Body of pancreas (tissue), 4 donors: ENCODE data around the gene KIRREL1. TPM values are rescaled to one million over a fixed set of nuclear protein-coding genes. Genes with fewer than 3 reads are reported as not detected.

ENCODE experiments used
- ATAC-seq: fragments of 150-250 bp; one replicate; pipeline ENCODE4 v1.9.1; 2016
- DNase-seq, 4 donors: peaks; one replicate each; pipeline ENCODE4 v3.0.0-alpha.2; 2019
- H3K27ac ChIP-seq, 4 donors: fragments of 200-600 bp; sonication (generic); 1 replicate in 3 of 4; 2 replicates in 1 of 4; pipeline versions ENCODE4 v1.5.1 to v1.6.1; 2016 to 2019; ENCODE audit warnings: mild to moderate bottlenecking in 1 of 4, mixed read lengths in 1 of 4, moderate library complexity in 1 of 4
- H3K27me3 ChIP-seq, 2 donors: fragments of 200-600 bp; sonication (generic); one replicate each; pipeline ENCODE4 v1.6.0; 2016; ENCODE audit warnings: mild to moderate bottlenecking in 1 of 2
- H3K36me3 ChIP-seq, 2 donors: fragments of 200-600 bp; sonication (generic); replicated peaks in 1 of 2; 2 replicates each; pipeline ENCODE4 v1.5.1; 2016; ENCODE audit warnings: low read depth in 2 of 2; ENCODE audit not compliant: insufficient read depth in 1 of 2
- H3K4me1 ChIP-seq: fragments of 200-600 bp; sonication (generic); one replicate; pipeline ENCODE4 v1.6.0; 2016
- H3K4me3 ChIP-seq, 2 donors: fragments of 200-600 bp; sonication (generic); 1 replicate in 1 of 2; 2 replicates in 1 of 2; pipeline ENCODE4 v1.5.1; 2016 to 2019
- H3K9me3 ChIP-seq, 3 donors: fragments of 200-600 bp; sonication (generic); 1 replicate in 2 of 3; 2 replicates in 1 of 3; pipeline ENCODE4 v1.5.1; 2016
- CTCF ChIP-seq, 7 experiments: fragments of 450-650 bp in 4 of 7; fragments of 200-600 bp in 3 of 7; sonication (generic) in 3 of 7; IDR thresholded peaks; one replicate each; pipeline ENCODE4 v1.5.1; 2016 to 2019; ENCODE audit warnings: antibody characterized with exemption in 7 of 7
- POLR2A ChIP-seq, 3 donors: fragments of 450-650 bp; IDR thresholded peaks; one replicate each; pipeline ENCODE4 v1.6.1; 2016; ENCODE audit warnings: antibody characterized with exemption in 3 of 3, mild to moderate bottlenecking in 2 of 3
- WGBS, 2 donors: methylation state at CpG; one replicate each; pipeline ENCODE4 v1.1.5; 2017; 5-methylcytosine and 5-hydroxymethylcytosine counted together
- intact Hi-C: fragments of 100-400 bp; cut with DNase I; formaldehyde crosslinking; loops from one replicate; pipeline ENCODE4 v1.15.1; 2023
- total RNA-seq, 2 donors: library from RNA; depleted of rRNA; stranded (reverse); fragments of >200 nt; gene quantifications; one replicate each; pipeline ENCODE4 v1.1.0, GENCODE V29; 2016

Gene KIRREL1
- total RNA-seq, 2 donors from 2014 or later = 10.9 to 11.4 TPM

- H3K4me1 ChIP-seq = peaks cover 13% of the 10 kb centered on the region
- WGBS, 2 donors = 49 to 51% methylated on average over 4 of the region's 4 CpGs
- DNase-seq (no peak), ATAC-seq (no peak)
- H3K27me3 ChIP-seq = no peaks in the 10 kb centered on the region
- no peak for TF ChIP-seq CTCF (IDR thresholded peaks at IDR 0.05)
- no peak for TF ChIP-seq POLR2A (IDR thresholded peaks at IDR 0.05)
- no peaks in the 10 kb centered on the region for H3K9me3 ChIP-seq
- no peak overlapping the region for H3K4me3 ChIP-seq
- no peak overlapping the region for H3K27ac ChIP-seq
- intact Hi-C loops = no loop called here
- H3K36me3 ChIP-seq = no peaks in the 10 kb centered on the region
Measured at GRCh38 chr1:158046715-158047510, 53.5 kb downstream of the KIRREL1 start.

GRCh38 chr1:158048371-158049067 lies 55.1 kb downstream of the KIRREL1 start:
- intact Hi-C loops = no loop called here
- Histone ChIP-seq H3K27ac (no peak overlapping the region), H3K36me3 (no peaks in the 10 kb centered on the region), H3K27me3 (no peaks in the 10 kb centered on the region), H3K4me1 (peaks cover 13% of the 10 kb centered on the region), H3K9me3 (no peaks in the 10 kb centered on the region), H3K4me3 (no peak overlapping the region)
- WGBS, 2 donors = 46 to 56% methylated on average over 8 of the region's 8 CpGs
- TF ChIP-seq POLR2A (IDR thresholded peaks at IDR 0.05) = no peak
- TF ChIP-seq CTCF (IDR thresholded peaks at IDR 0.05) = no peak
- ATAC-seq (no peak), DNase-seq (no peak)

GRCh38 chr1:158049853-158050252 lies 56.4 kb downstream of the KIRREL1 start:
- H3K27me3 ChIP-seq = no peaks in the 10 kb centered on the region
- H3K36me3 ChIP-seq = no peaks in the 10 kb centered on the region
- intact Hi-C loops = no loop called here
- TF ChIP-seq CTCF (IDR thresholded peaks at IDR 0.05) (no peak), POLR2A (IDR thresholded peaks at IDR 0.05) (no peak)
- peaks cover 12% of the 10 kb centered on the region for H3K4me1 ChIP-seq
- no peak for ATAC-seq
- H3K27ac ChIP-seq = no peak overlapping the region
- H3K4me3 ChIP-seq = no peak overlapping the region
- 53 to 60% methylated on average over 5 of the region's 5 CpGs for WGBS, 2 donors
- H3K9me3 ChIP-seq = no peaks in the 10 kb centered on the region
- no peak for DNase-seq

- Histone ChIP-seq H3K27me3 (no peaks in the 10 kb centered on the region), H3K4me3 (no peak overlapping the region), H3K36me3 (no peaks in the 10 kb centered on the region), H3K27ac (no peak overlapping the region), H3K4me1 (no peaks in the 10 kb centered on the region), H3K9me3 (no peaks in the 10 kb centered on the region)
- no peak for ATAC-seq
- DNase-seq = no peak
- intact Hi-C loops = no loop called here
- TF ChIP-seq POLR2A (IDR thresholded peaks at IDR 0.05) (no peak), CTCF (IDR thresholded peaks at IDR 0.05) (no peak)
Measured at GRCh38 chr1:158053276-158053675, 59.8 kb downstream of the KIRREL1 start.
